ENCODE data around the gene BCAS3. TPM values are rescaled to one million over a fixed set of nuclear protein-coding genes. Genes with fewer than 3 reads are reported as not detected.

BCAS3 gene
- total RNA-seq, 2 experiments from 2014 or later: 13.4 to 14.5 TPM

DNA sequence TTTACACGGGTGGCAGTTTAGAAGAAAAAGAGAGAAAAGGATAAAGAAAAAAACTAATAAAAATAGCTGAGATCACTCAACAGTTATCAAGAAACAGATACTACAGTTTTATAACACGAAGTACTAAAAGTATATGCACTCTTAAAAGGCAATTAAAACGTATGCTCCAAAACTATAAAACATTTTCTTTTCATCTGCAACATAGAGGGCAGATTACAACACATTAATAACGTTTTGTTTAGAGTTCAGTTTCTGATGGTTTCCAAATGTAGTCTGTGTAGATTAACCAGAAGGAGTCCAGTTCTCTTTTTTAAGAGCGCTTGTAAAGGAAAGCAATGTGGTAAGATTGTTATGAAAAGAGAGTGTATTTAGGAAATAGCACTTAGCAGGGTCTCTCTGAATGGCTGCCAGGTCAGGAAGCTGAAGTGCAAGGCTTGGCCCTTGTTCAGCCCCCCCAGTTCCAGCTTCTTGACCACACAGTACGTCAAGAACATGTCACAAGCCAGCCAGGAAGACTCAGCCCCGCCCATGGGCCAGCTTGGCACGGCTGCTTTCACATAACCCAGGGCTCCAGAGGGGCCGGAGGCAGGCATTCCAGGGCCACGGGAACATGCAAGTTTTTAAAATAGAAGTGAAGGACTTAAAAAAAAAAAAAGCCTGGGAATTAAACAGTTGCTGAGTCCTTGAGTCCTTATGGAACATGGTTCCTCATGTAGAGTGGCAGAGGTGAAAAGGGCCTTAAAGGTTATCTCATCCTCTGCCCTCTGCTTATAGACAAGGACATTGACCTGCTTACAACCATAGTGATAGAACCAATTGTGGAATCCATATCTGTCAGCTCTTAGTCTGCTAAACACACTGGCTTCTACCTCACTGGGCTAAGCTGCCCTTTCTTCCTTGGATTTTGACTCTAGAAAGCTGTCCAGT lies 574.6 kb downstream of the BCAS3 start:
- TF ChIP-seq CTCF (conservative IDR thresholded peaks at IDR 0.05; ENCODE audit: low read length) (no peak), EZH2phosphoT487 (IDR thresholded peaks at IDR 0.05; ENCODE audit: borderline replicate concordance, low read depth, low read length) (no peak)
- Histone ChIP-seq H3K36me3 (ENCODE audit: insufficient read depth, low read length) (no peaks in the 10 kb centered on the region), H2AFZ (ENCODE audit: low read length) (no peak overlapping the region), H3K4me2 (ENCODE audit: low read length) (no peak overlapping the region), H3K9me2 (ENCODE audit: insufficient read depth, low read length) (no peaks in the 10 kb centered on the region), H3K4me1 (ENCODE audit: insufficient read depth, low read length, poor library complexity, severe bottlenecking) (no peaks in the 10 kb centered on the region), H3K27ac (ENCODE audit: low read depth, low read length, poor library complexity, severe bottlenecking) (no peak overlapping the region), H3K4me3 (ENCODE audit: low read depth, low read length, poor library complexity, severe bottlenecking) (no peak overlapping the region), H4K20me1 (ENCODE audit: insufficient read depth, low read length) (no peaks in the 10 kb centered on the region), H3K79me2 (ENCODE audit: insufficient read depth, low read depth, low read length) (no peaks in the 10 kb centered on the region), H3K9me3 (ENCODE audit: low read length) (no peaks in the 10 kb centered on the region)
- BruUV-seq (replicated peaks): no TSS peak
- intact Hi-C loops (cut with micrococcal nuclease; ENCODE audit: unreplicated experiment): no loop called here
- DNase-seq (ENCODE audit: low spot score): no peak
- CTCF ChIA-PET (ENCODE audit: unreplicated experiment): no interaction called here
- POLR2A ChIA-PET: interaction anchor here (0.5 kb wide), 1 partner anchor 77 kb away, joined by 5 read pairs; no protein-coding TSS in a partner anchor

- no peak for DNase-seq (ENCODE audit: low spot score)
- Histone ChIP-seq H3K4me1 (ENCODE audit: insufficient read depth, low read length, poor library complexity, severe bottlenecking) (no peaks in the 10 kb centered on the region), H3K27ac (ENCODE audit: low read depth, low read length, poor library complexity, severe bottlenecking) (no peak overlapping the region), H3K9me2 (ENCODE audit: insufficient read depth, low read length) (no peaks in the 10 kb centered on the region), H2AFZ (ENCODE audit: low read length) (no peak overlapping the region), H3K79me2 (ENCODE audit: insufficient read depth, low read depth, low read length) (no peaks in the 10 kb centered on the region), H3K4me3 (ENCODE audit: low read depth, low read length, poor library complexity, severe bottlenecking) (no peak overlapping the region), H3K4me2 (ENCODE audit: low read length) (no peak overlapping the region), H3K9me3 (ENCODE audit: low read length) (no peaks in the 10 kb centered on the region), H3K36me3 (ENCODE audit: insufficient read depth, low read length) (no peaks in the 10 kb centered on the region), H4K20me1 (ENCODE audit: insufficient read depth, low read length) (no peaks in the 10 kb centered on the region)
- ChIA-PET POLR2A (no interaction called here), CTCF (ENCODE audit: unreplicated experiment) (no interaction called here)
- no TSS peak for BruUV-seq (replicated peaks)
- no peak for TF ChIP-seq EZH2phosphoT487 (IDR thresholded peaks at IDR 0.05; ENCODE audit: borderline replicate concordance, low read depth, low read length)
- no peak for TF ChIP-seq CTCF (conservative IDR thresholded peaks at IDR 0.05; ENCODE audit: low read length)
- intact Hi-C loops (cut with micrococcal nuclease; ENCODE audit: unreplicated experiment): no loop called here
These were observed 575.7 kb downstream of the BCAS3 start for GRCh38 chr17:61253362-61253761.

- no peaks in the 10 kb centered on the region for H3K9me2 ChIP-seq (ENCODE audit: insufficient read depth, low read length)
- ChIA-PET POLR2A (no interaction called here), CTCF (ENCODE audit: unreplicated experiment) (no interaction called here)
- H3K4me1 ChIP-seq (ENCODE audit: insufficient read depth, low read length, poor library complexity, severe bottlenecking): no peaks in the 10 kb centered on the region
- H3K27ac ChIP-seq (ENCODE audit: low read depth, low read length, poor library complexity, severe bottlenecking): no peak overlapping the region
- no peaks in the 10 kb centered on the region for H3K9me3 ChIP-seq (ENCODE audit: low read length)
- H3K79me2 ChIP-seq (ENCODE audit: insufficient read depth, low read depth, low read length): no peaks in the 10 kb centered on the region
- no peak overlapping the region for H2AFZ ChIP-seq (ENCODE audit: low read length)
- BruUV-seq (replicated peaks): no TSS peak
- no peaks in the 10 kb centered on the region for H4K20me1 ChIP-seq (ENCODE audit: insufficient read depth, low read length)
- intact Hi-C loops (cut with micrococcal nuclease; ENCODE audit: unreplicated experiment): no loop called here
- no peaks in the 10 kb centered on the region for H3K36me3 ChIP-seq (ENCODE audit: insufficient read depth, low read length)
- no peak for DNase-seq (ENCODE audit: low spot score)
- no peak overlapping the region for H3K4me3 ChIP-seq (ENCODE audit: low read depth, low read length, poor library complexity, severe bottlenecking)
- H3K4me2 ChIP-seq (ENCODE audit: low read length): no peak overlapping the region
- no peak for TF ChIP-seq CTCF (conservative IDR thresholded peaks at IDR 0.05; ENCODE audit: low read length)
- no peak for TF ChIP-seq EZH2phosphoT487 (IDR thresholded peaks at IDR 0.05; ENCODE audit: borderline replicate concordance, low read depth, low read length)
These were observed 576.4 kb downstream of the BCAS3 start for GRCh38 chr17:61253937-61254574.
